ENCODE measurements around the gene SYT11.

DNA sequence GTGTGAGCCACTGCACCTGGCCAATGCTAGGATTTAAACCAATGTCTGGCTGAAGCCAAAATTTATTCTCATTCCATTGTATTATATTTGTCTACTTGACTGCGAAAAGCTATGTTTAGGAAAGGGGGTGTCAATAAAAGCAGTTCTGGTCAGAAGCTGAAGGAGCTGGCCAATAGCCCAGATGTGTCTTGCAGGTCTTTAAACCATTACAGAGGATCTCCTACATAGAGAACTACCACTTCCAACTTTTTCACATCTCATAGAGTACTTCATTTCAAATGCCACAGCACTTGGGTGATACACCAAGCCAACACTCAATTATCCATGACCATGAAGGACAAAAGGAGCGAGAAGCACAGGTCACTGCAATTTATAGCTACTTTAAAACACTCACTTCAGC is 2.5 kb downstream of the SYT11 start:
- TF ChIP-seq, protein P1, sequence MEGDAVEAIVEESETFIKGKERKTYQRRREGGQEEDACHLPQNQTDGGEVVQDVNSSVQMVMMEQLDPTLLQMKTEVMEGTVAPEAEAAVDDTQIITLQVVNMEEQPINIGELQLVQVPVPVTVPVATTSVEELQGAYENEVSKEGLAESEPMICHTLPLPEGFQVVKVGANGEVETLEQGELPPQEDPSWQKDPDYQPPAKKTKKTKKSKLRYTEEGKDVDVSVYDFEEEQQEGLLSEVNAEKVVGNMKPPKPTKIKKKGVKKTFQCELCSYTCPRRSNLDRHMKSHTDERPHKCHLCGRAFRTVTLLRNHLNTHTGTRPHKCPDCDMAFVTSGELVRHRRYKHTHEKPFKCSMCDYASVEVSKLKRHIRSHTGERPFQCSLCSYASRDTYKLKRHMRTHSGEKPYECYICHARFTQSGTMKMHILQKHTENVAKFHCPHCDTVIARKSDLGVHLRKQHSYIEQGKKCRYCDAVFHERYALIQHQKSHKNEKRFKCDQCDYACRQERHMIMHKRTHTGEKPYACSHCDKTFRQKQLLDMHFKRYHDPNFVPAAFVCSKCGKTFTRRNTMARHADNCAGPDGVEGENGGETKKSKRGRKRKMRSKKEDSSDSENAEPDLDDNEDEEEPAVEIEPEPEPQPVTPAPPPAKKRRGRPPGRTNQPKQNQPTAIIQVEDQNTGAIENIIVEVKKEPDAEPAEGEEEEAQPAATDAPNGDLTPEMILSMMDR (IDR thresholded peaks at IDR 0.05) = no peak
- no peak for TF ChIP-seq POLR2A (IDR thresholded peaks at IDR 0.05)

Data from lower leg skin (tissue), 3 donors.